ENCODE measurements around the gene PPIL4. TPM values are rescaled to one million over a fixed set of nuclear protein-coding genes. Genes with fewer than 3 reads are reported as not detected.
A peak's percentile ranks its signal among the peaks of the same experiment; 100 is the strongest.

Gene PPIL4
- polyA plus RNA-seq, 1 experiment: 2.6 TPM

GRCh38 chr6:149581349-149581748 is 35.5 kb upstream of the PPIL4 start:
- DNase-seq (ENCODE audit: low read depth): no peak
- Histone ChIP-seq H3K4me3 (ENCODE audit: low read depth, low read length) (no peak overlapping the region), H3K36me3 (ENCODE audit: control insufficient read depth, insufficient read depth, low read length) (peaks cover 5% of the 10 kb centered on the region), H3K27me3 (ENCODE audit: control insufficient read depth, insufficient read depth, low read length) (no peaks in the 10 kb centered on the region)
- ChIA-PET CTCF (interaction anchor here (1.2 kb wide), 2 partner anchors 9 to 11 kb away, joined by 3 to 4 read pairs; no protein-coding TSS in a partner anchor), POLR2A (no interaction called here)
- no peak for TF ChIP-seq CTCF (IDR thresholded peaks at IDR 0.05; ENCODE audit: insufficient read depth, low read depth, low read length)

- no peak for DNase-seq (ENCODE audit: low read depth)
- ChIA-PET CTCF (interaction anchor here (1.2 kb wide), 2 partner anchors 9 to 11 kb away, joined by 3 to 4 read pairs; no protein-coding TSS in a partner anchor), POLR2A (interaction anchor here (0.6 kb wide), 1 partner anchor 8 kb away, joined by 3 read pairs; no protein-coding TSS in a partner anchor)
- TF ChIP-seq CTCF (IDR thresholded peaks at IDR 0.05; ENCODE audit: insufficient read depth, low read depth, low read length): no peak
- H3K27me3 ChIP-seq (ENCODE audit: control insufficient read depth, insufficient read depth, low read length): no peaks in the 10 kb centered on the region
- H3K4me3 ChIP-seq (ENCODE audit: low read depth, low read length): no peak overlapping the region
- H3K36me3 ChIP-seq (ENCODE audit: control insufficient read depth, insufficient read depth, low read length): peaks cover 5% of the 10 kb centered on the region
Observed at GRCh38 chr6:149580880-149581279, 35.0 kb upstream of the PPIL4 start.

GRCh38 chr6:149567945-149568585 is 22.2 kb upstream of the PPIL4 start:
- ChIA-PET POLR2A (no interaction called here), CTCF (interaction anchor here (0.6 to 1.6 kb wide), 3 partner anchors 22 to 115 kb away, joined by 3 to 4 read pairs (median 4); partner anchors contain the start of gene PPIL4)
- no peak for TF ChIP-seq CTCF (IDR thresholded peaks at IDR 0.05; ENCODE audit: insufficient read depth, low read depth, low read length)
- Histone ChIP-seq H3K27me3 (ENCODE audit: control insufficient read depth, insufficient read depth, low read length) (no peaks in the 10 kb centered on the region), H3K4me3 (ENCODE audit: low read depth, low read length) (no peak overlapping the region), H3K36me3 (ENCODE audit: control insufficient read depth, insufficient read depth, low read length) (no peaks in the 10 kb centered on the region)
- DNase-seq (ENCODE audit: low read depth): no peak

- DNase-seq (ENCODE audit: low read depth): no peak
- no peak for TF ChIP-seq CTCF (IDR thresholded peaks at IDR 0.05; ENCODE audit: insufficient read depth, low read depth, low read length)
- Histone ChIP-seq H3K36me3 (ENCODE audit: control insufficient read depth, insufficient read depth, low read length) (no peaks in the 10 kb centered on the region), H3K4me3 (ENCODE audit: low read depth, low read length) (peak overlapping the region; percentile 95), H3K27me3 (ENCODE audit: control insufficient read depth, insufficient read depth, low read length) (no peaks in the 10 kb centered on the region)
- POLR2A ChIA-PET: no interaction called here
- CTCF ChIA-PET: no interaction called here
Observed at GRCh38 chr6:149567194-149567586, 21.3 kb upstream of the PPIL4 start.

GRCh38 chr6:149566410-149567193 is 20.8 kb upstream of the PPIL4 start:
- ChIA-PET POLR2A (no interaction called here), CTCF (interaction anchor here (0.8 to 1.1 kb wide), 2 partner anchors 10 to 20 kb away, joined by 3 to 5 read pairs; no protein-coding TSS in a partner anchor)
- peak overlapping the region; percentile 95 for H3K4me3 ChIP-seq (ENCODE audit: low read depth, low read length)
- H3K36me3 ChIP-seq (ENCODE audit: control insufficient read depth, insufficient read depth, low read length): no peaks in the 10 kb centered on the region
- no peaks in the 10 kb centered on the region for H3K27me3 ChIP-seq (ENCODE audit: control insufficient read depth, insufficient read depth, low read length)
- no peak for TF ChIP-seq CTCF (IDR thresholded peaks at IDR 0.05; ENCODE audit: insufficient read depth, low read depth, low read length)
- DNase-seq (ENCODE audit: low read depth): no peak

All from BJ (cell line).